ENCODE measurements around the gene CHRND. TPM values are rescaled to one million over a fixed set of nuclear protein-coding genes. Genes with fewer than 3 reads are reported as not detected.

CHRND gene
- total and polyA plus RNA-seq, 2 donors from 2014 or later = not detected

- intact Hi-C loops (cut with DNase I) = no loop called here
- no peak for DNase-seq
These were observed 2.0 kb downstream of the CHRND start for GRCh38 chr2:232527905-232528470.

GRCh38 chr2:232528746-232529460 lies 2.9 kb downstream of the CHRND start:
- H3K4me1 ChIP-seq (ENCODE audit: control insufficient read depth in 2 of 3, insufficient read depth in 2 of 3, low read depth in 1 of 3, low read length in 3 of 3) = no peaks in the 10 kb centered on the region
- H3K9ac ChIP-seq (ENCODE audit: low read length in 3 of 3) = no peak overlapping the region
- H3K4me3 ChIP-seq (ENCODE audit: low read length in 3 of 3) = no peak overlapping the region
- no peaks in the 10 kb centered on the region for H3K36me3 ChIP-seq (ENCODE audit: control insufficient read depth in 2 of 3, insufficient read depth in 3 of 3, low read length in 3 of 3)
- no peaks in the 10 kb centered on the region for H3K9me3 ChIP-seq (ENCODE audit: control insufficient read depth in 2 of 3, insufficient read depth in 1 of 3, low read length in 3 of 3)
- FAIRE-seq (no peak), DNase-seq (peak in 1 of 5 donors; percentile 53)
- intact Hi-C loops (cut with DNase I) = no loop called here
- no peak for TF ChIP-seq CTCF (IDR thresholded peaks at IDR 0.05; ENCODE audit: borderline replicate concordance, extremely low read depth, insufficient read depth)
- H3K27ac ChIP-seq (ENCODE audit: low read depth in 2 of 2, low read length in 2 of 2) = no peak overlapping the region
- H3K27me3 ChIP-seq (ENCODE audit: control insufficient read depth, insufficient read depth, low read length) = peaks cover 2% of the 10 kb centered on the region

More at GRCh38 chr2:232527905-232528470, 2.0 kb downstream of the CHRND start:
- peaks cover 4% of the 10 kb centered on the region for H3K27me3 ChIP-seq (ENCODE audit: control insufficient read depth, insufficient read depth, low read length)
- H3K27ac ChIP-seq (ENCODE audit: low read depth in 2 of 2, low read length in 2 of 2) = no peak overlapping the region
- no peak for TF ChIP-seq CTCF (IDR thresholded peaks at IDR 0.05; ENCODE audit: borderline replicate concordance, extremely low read depth, insufficient read depth)
- H3K4me1 ChIP-seq (ENCODE audit: control insufficient read depth in 2 of 3, insufficient read depth in 2 of 3, low read depth in 1 of 3, low read length in 3 of 3) = no peaks in the 10 kb centered on the region
- H3K36me3 ChIP-seq (ENCODE audit: control insufficient read depth in 2 of 3, insufficient read depth in 3 of 3, low read length in 3 of 3) = no peaks in the 10 kb centered on the region
- no peaks in the 10 kb centered on the region for H3K9me3 ChIP-seq (ENCODE audit: control insufficient read depth in 2 of 3, insufficient read depth in 1 of 3, low read length in 3 of 3)
- FAIRE-seq = no peak
- no peak overlapping the region for H3K9ac ChIP-seq (ENCODE audit: low read length in 3 of 3)
- no peak overlapping the region for H3K4me3 ChIP-seq (ENCODE audit: low read length in 3 of 3)

- Histone ChIP-seq H3K27me3 (ENCODE audit: control insufficient read depth, insufficient read depth, low read length) (no peaks in the 10 kb centered on the region), H3K4me1 (ENCODE audit: control insufficient read depth in 2 of 3, insufficient read depth in 2 of 3, low read depth in 1 of 3, low read length in 3 of 3) (no peaks in the 10 kb centered on the region), H3K36me3 (ENCODE audit: control insufficient read depth in 2 of 3, insufficient read depth in 3 of 3, low read length in 3 of 3) (no peaks in the 10 kb centered on the region), H3K27ac (ENCODE audit: low read depth in 2 of 2, low read length in 2 of 2) (no peak overlapping the region), H3K4me3 (ENCODE audit: low read length in 3 of 3) (no peak overlapping the region), H3K9ac (ENCODE audit: low read length in 3 of 3) (no peak overlapping the region), H3K9me3 (ENCODE audit: control insufficient read depth in 2 of 3, insufficient read depth in 1 of 3, low read length in 3 of 3) (no peaks in the 10 kb centered on the region)
- FAIRE-seq = no peak
- no peak for TF ChIP-seq CTCF (IDR thresholded peaks at IDR 0.05; ENCODE audit: borderline replicate concordance, extremely low read depth, insufficient read depth)
- peak in 1 of 5 donors; percentile 42 for DNase-seq
- intact Hi-C loops (cut with DNase I) = no loop called here
These were observed 4.0 kb downstream of the CHRND start for GRCh38 chr2:232529806-232530547.
